K562 (cell line): Measurements from ENCODE around the gene C4orf36. TPM values are rescaled to one million over a fixed set of nuclear protein-coding genes. Genes with fewer than 3 reads are reported as not detected.

Experiments
- ATAC-seq: fragments of 200-7000 bp; cut with Tn5 transposase; 3 replicates; pipeline ENCODE4 v1.9.1; 2020; ENCODE audit warnings: moderate library complexity
- BruUV-seq: library from RNA; stranded (reverse); fragments of 400-500 nt; replicated peaks from 2 replicates; lab custom pipeline; 2021; lab: Mats Ljungman, UMichigan
- CTCF ChIA-PET: fragments of 300-600 bp; formaldehyde crosslinking; extraction: SDS; loops from one replicate; lab custom pipeline; 2021; ENCODE audit warnings: low intra/inter-chr PET ratio; lab: Yijun Ruan, JAX
- POLR2A ChIA-PET: fragments of 300-600, 350-650 bp; sonication (Branson Sonifier 250); formaldehyde crosslinking; extraction: SDS; loops from one replicate; lab custom pipeline; 2021; ENCODE audit warnings: antibody characterized with exemption, inconsistent platforms; lab: Yijun Ruan, JAX
- DNase-seq, 4 experiments: peaks; one replicate each; pipeline versions ENCODE4 v3.0.0 to v3.0.0-alpha.2; 2011 to 2018; ENCODE audit warnings: low spot score in 3 of 4, mixed read lengths in 3 of 4; ENCODE audit errors: extremely low read depth in 1 of 4
- FAIRE-seq: peaks from 2 replicates; lab custom pipeline; 2011; peaks lifted over from hg19 to GRCh38; lab: Jason Lieb, UNC
- H2AFZ ChIP-seq: 2 replicates; pipeline ENCODE4 v1.6.0; 2011; ENCODE audit warnings: low read depth, low read length, control low read depth, inconsistent platforms
- H3K27ac ChIP-seq: fragments of 200-600 bp; 3 replicates; pipeline ENCODE4 v1.8.0; 2011; ENCODE audit warnings: low read depth, mild to moderate bottlenecking, control low read depth, inconsistent platforms, low read length, moderate library complexity, mixed read lengths; ENCODE audit errors: extremely low read depth
- H3K27me3 ChIP-seq, 2 experiments: fragments of 300-600 bp in 1 of 2; 2 replicates in 1 of 2; 3 replicates in 1 of 2; pipeline versions ENCODE4 v1.6.0 to v1.8.0; 2011; ENCODE audit warnings: inconsistent platforms in 2 of 2, low read length in 2 of 2, mild to moderate bottlenecking in 1 of 2, mixed read lengths in 1 of 2, moderate library complexity in 1 of 2; ENCODE audit not compliant: control insufficient read depth in 2 of 2, insufficient read depth in 2 of 2
- H3K36me3 ChIP-seq: fragments of 300-600 bp; 3 replicates; pipeline ENCODE4 v1.8.0; 2011; ENCODE audit warnings: mild to moderate bottlenecking, low read length, inconsistent platforms; ENCODE audit not compliant: control insufficient read depth, insufficient read depth
- H3K4me1 ChIP-seq, 2 experiments: fragments of 200-600 bp in 1 of 2; replicated peaks in 1 of 2; 2 replicates in 1 of 2; 3 replicates in 1 of 2; pipeline versions ENCODE4 v1.5.1 to v1.8.0; 2011; ENCODE audit warnings: inconsistent platforms in 2 of 2, low read length in 2 of 2, mild to moderate bottlenecking in 1 of 2, mixed read lengths in 1 of 2, moderate library complexity in 1 of 2; ENCODE audit not compliant: control insufficient read depth in 2 of 2, insufficient read depth in 2 of 2
- H3K4me2 ChIP-seq: 2 replicates; pipeline ENCODE4 v1.6.1; 2011; ENCODE audit warnings: low read length, control low read depth, inconsistent platforms, mixed read lengths; ENCODE audit not compliant: insufficient read depth
- H3K4me3 ChIP-seq: fragments of 200-600 bp; sonication (generic), shearing (Covaris generic); 2 replicates; pipeline ENCODE4 v1.5.1; 2016; ENCODE audit warnings: control low read depth, inconsistent platforms
- H3K79me2 ChIP-seq: fragments of 200-600 bp; 3 replicates; pipeline ENCODE4 v1.8.0; 2011; ENCODE audit warnings: low read length, inconsistent platforms; ENCODE audit not compliant: control insufficient read depth, insufficient read depth
- H3K9ac ChIP-seq, 2 experiments: 2 replicates each; pipeline versions ENCODE4 v1.6.0 to v1.6.1; 2011; ENCODE audit warnings: low read depth in 2 of 2, low read length in 2 of 2, control low read depth in 1 of 2, inconsistent platforms in 1 of 2, mild to moderate bottlenecking in 1 of 2, mixed read lengths in 1 of 2; ENCODE audit not compliant: insufficient read depth in 1 of 2
- H3K9me1 ChIP-seq: one replicate; pipeline ENCODE4 v1.6.0; 2011; ENCODE audit warnings: inconsistent platforms, mild to moderate bottlenecking, low read length, moderate library complexity; ENCODE audit not compliant: control insufficient read depth, insufficient read depth
- H3K9me3 ChIP-seq: replicated peaks from 2 replicates; pipeline ENCODE4 v1.5.1; 2011; ENCODE audit warnings: low read depth, low read length, inconsistent platforms; ENCODE audit not compliant: control insufficient read depth, insufficient read depth
- H4K20me1 ChIP-seq: replicated peaks from 2 replicates; pipeline ENCODE4 v1.6.1; 2011; ENCODE audit warnings: low read length, inconsistent platforms, mixed read lengths; ENCODE audit not compliant: control insufficient read depth, insufficient read depth
- CBX5 ChIP-seq: IDR thresholded peaks from 2 replicates; pipeline ENCODE4 v1.6.1; 2014; ENCODE audit warnings: low read depth, borderline replicate concordance
- DDX20 ChIP-seq: fragments of 450-650 bp; IDR thresholded peaks from 2 replicates; pipeline ENCODE4 v1.6.1; 2016; ENCODE audit warnings: missing genetic modification characterization, low read depth, mild to moderate bottlenecking, missing compliant biosample characterization, moderate library complexity
- FOXO4 ChIP-seq: fragments of 450-650 bp; formaldehyde crosslinking; IDR thresholded peaks from 2 replicates; pipeline ENCODE4 v1.4.0; 2020; ENCODE audit warnings: mild to moderate bottlenecking, moderate library complexity
- HCFC1 ChIP-seq: IDR thresholded peaks from 2 replicates; pipeline ENCODE4 v1.6.1; 2012; ENCODE audit warnings: low read depth, low read length, improper control_type of control experiment
- IRF9 ChIP-seq: fragments of 450-650 bp; IDR thresholded peaks from 2 replicates; pipeline ENCODE4 v1.6.1; 2016; ENCODE audit warnings: missing biosample characterization, missing genetic modification characterization
- NR1H2 ChIP-seq: sonication (generic); formaldehyde crosslinking; IDR thresholded peaks from 2 replicates; pipeline ENCODE4 v1.4.0; 2020; ENCODE audit warnings: mild to moderate bottlenecking, missing genetic modification reagents
- WGBS: fragments of 100-300 bp; shearing (Covaris generic); methylation state at CpG from one replicate; pipeline ENCODE4 v1.1.6; 2016; ENCODE audit warnings: low coverage, mixed read lengths; ENCODE audit not compliant: insufficient coverage; ENCODE audit errors: missing lambda C conversion rate; 5-methylcytosine and 5-hydroxymethylcytosine counted together
- in situ Hi-C: fragments of 300-500 bp; cut with MboI; formaldehyde crosslinking; loops from 4 replicates; pipeline ENCODE4 v1.15.0; 2018; ENCODE audit warnings: inconsistent platforms, mixed read lengths
- intact Hi-C: fragments of 100-400 bp; cut with micrococcal nuclease; formaldehyde crosslinking; loops from 2 replicates; pipeline ENCODE4 v1.14.2; 2022
- polyA plus RNA-seq, 8 experiments: library from polyadenylated mRNA; depleted of rRNA in 4 of 8; stranded (reverse) in 5 of 8; unstranded in 3 of 8; fragments of >200 nt; fragmentation: Nextera tagmentation in 2 of 8; fragmentation: Illumina TruSeq in 1 of 8; extraction: Ambion mirVana in 2 of 8; extraction: Trizol in 1 of 8; gene quantifications; 2 replicates each; pipeline versions ENCODE4 v1.2.1 to v1.2.3, GENCODE V29; 2011 to 2014; ENCODE audit warnings: inconsistent platforms in 1 of 8, missing spikeins in 1 of 8
- total RNA-seq, 7 experiments: library from RNA; depleted of rRNA in 6 of 7; stranded (reverse); fragments of >200 nt in 6 of 7; fragmentation: Illumina TruSeq in 2 of 7; extraction: Trizol in 2 of 7; gene quantifications; 2 replicates each; pipeline versions ENCODE4 v1.2.1 to v1.2.3, GENCODE V29; 2011 to 2021; ENCODE audit warnings: low replicate concordance in 1 of 7

C4orf36 gene
- total and polyA plus RNA-seq, 9 of the 15 experiments (the other 6 are each of a cell fraction or from before 2014, with no cell fraction given) = 0.14 to 0.45 (median 0.20) TPM; not detected in 5

GRCh38 chr4:86831262-86832130, 60.7 kb downstream of the C4orf36 start:
- WGBS = 5% methylated on average over 5 of the region's 5 CpGs
- Histone ChIP-seq H3K9me1 (no peaks in the 10 kb centered on the region), H3K9me3 (no peaks in the 10 kb centered on the region), H3K4me2 (no peak overlapping the region), H3K9ac (no peak overlapping the region), H3K27me3 (no peaks in the 10 kb centered on the region; a peak in 1 of 5 replicates), H3K27ac (no peak overlapping the region), H2AFZ (no peak overlapping the region), H3K79me2 (no peaks in the 10 kb centered on the region), H3K4me3 (no peak overlapping the region), H3K4me1 (no peaks in the 10 kb centered on the region), H3K36me3 (no peaks in the 10 kb centered on the region), H4K20me1 (no peaks in the 10 kb centered on the region)
- in situ Hi-C loops = no loop called here
- no peak for ATAC-seq
- no peak for FAIRE-seq
- no TSS peak for BruUV-seq
- POLR2A ChIA-PET = interaction anchor here (1.1 to 1.8 kb wide), 2 partner anchors 9 to 14 kb away, joined by 3 to 5 read pairs; no protein-coding TSS in a partner anchor
- TF ChIP-seq FOXO4 (no peak), NR1H2 (CRISPR knock-in tag) (no peak), HCFC1 (no peak), CBX5 (no peak), IRF9 (tag) (no peak), DDX20 (no peak)
- CTCF ChIA-PET = no interaction called here
- intact Hi-C loops = no loop called here
- no peak for DNase-seq

Other genes with a start within 250 kb of the C4orf36 start
- not detected in 2 replicates for gene SLC10A6, start 43.0 kb downstream of the C4orf36 start, total RNA-seq (2014; rRNA removed)
- gene SLC10A6, start 43.0 kb downstream of the C4orf36 start, total RNA-seq (2014; rRNA removed; fragmentation: Illumina TruSeq; extraction: Trizol) = not detected in 2 replicates
- not detected in 2 replicates for gene SLC10A6, start 43.0 kb downstream of the C4orf36 start, total RNA-seq (2015; rRNA removed; fragmentation: Illumina TruSeq; extraction: Trizol)
- gene SLC10A6, start 43.0 kb downstream of the C4orf36 start, total RNA-seq (2021) = not detected in 2 replicates
- not detected in 2 replicates for gene SLC10A6, start 43.0 kb downstream of the C4orf36 start, polyA plus RNA-seq (2011; rRNA removed)
- gene SLC10A6, start 43.0 kb downstream of the C4orf36 start, polyA plus RNA-seq (2014; fragmentation: Illumina TruSeq; extraction: Trizol) = not detected in 2 replicates
- not detected for gene SLC10A6, start 43.0 kb downstream of the C4orf36 start, polyA plus RNA-seq (2014; fragmentation: Nextera tagmentation; extraction: Ambion mirVana)
- gene SLC10A6, start 43.0 kb downstream of the C4orf36 start, polyA plus RNA-seq (2014; rRNA removed) = not detected in 2 replicates
- gene AFF1, start 42.6 kb upstream of the C4orf36 start, total RNA-seq (2014; rRNA removed) = 16.9 and 17.1 TPM in 2 replicates
- gene AFF1, start 42.6 kb upstream of the C4orf36 start, total RNA-seq (2014; rRNA removed; fragmentation: Illumina TruSeq; extraction: Trizol) = 19.0 and 21.2 TPM in 2 replicates
- gene AFF1, start 42.6 kb upstream of the C4orf36 start, total RNA-seq (2015; rRNA removed; fragmentation: Illumina TruSeq; extraction: Trizol) = 17.8 and 20.7 TPM in 2 replicates
- gene AFF1, start 42.6 kb upstream of the C4orf36 start, total RNA-seq (2021) = 46.2 and 47.5 TPM in 2 replicates
- gene AFF1, start 42.6 kb upstream of the C4orf36 start, polyA plus RNA-seq (2011; rRNA removed) = 17.2 and 17.7 TPM in 2 replicates
- 29.5 and 31.9 TPM in 2 replicates for gene AFF1, start 42.6 kb upstream of the C4orf36 start, polyA plus RNA-seq (2014; fragmentation: Illumina TruSeq; extraction: Trizol)
- gene AFF1, start 42.6 kb upstream of the C4orf36 start, polyA plus RNA-seq (2014; fragmentation: Nextera tagmentation; extraction: Ambion mirVana) = 1 to 10 TPM; 4.1 to 9.9 TPM
- 15.2 and 15.3 TPM in 2 replicates for gene AFF1, start 42.6 kb upstream of the C4orf36 start, polyA plus RNA-seq (2014; rRNA removed)